ENCODE data around the gene EVC.

DNA sequence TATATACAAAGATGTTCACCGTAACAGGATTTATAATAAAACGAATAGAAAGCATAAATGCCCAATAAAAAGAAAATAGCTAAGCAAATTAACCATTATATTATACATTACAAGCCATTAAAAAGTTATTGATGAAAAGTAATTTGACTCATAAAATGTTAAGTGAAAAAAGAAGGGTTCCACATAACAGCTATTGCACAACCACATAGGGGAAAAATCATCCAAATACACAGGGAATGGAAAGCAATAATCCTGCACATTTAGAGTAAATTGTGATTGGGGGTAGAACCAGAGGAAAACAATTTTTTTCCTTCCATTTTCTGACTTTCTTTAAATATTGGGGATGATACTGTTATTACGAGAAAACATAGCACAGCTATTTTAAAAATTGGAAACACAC, 143.9 kb downstream of the EVC start:
- no peak for TF ChIP-seq EZH2 (IDR thresholded peaks at IDR 0.05)
- TF ChIP-seq POLR2AphosphoS5 (IDR thresholded peaks at IDR 0.05; ENCODE audit: borderline replicate concordance, low read depth, low read length) = no peak
